HepG2 (cell line): ENCODE measurements around the gene RPL18. TPM values are rescaled to one million over a fixed set of nuclear protein-coding genes. Genes with fewer than 3 reads are reported as not detected.

Source experiments
- DR1 ChIP-seq: sonication (generic); formaldehyde crosslinking; IDR thresholded peaks from 2 replicates; pipeline ENCODE4 v1.8.0; 2021; ENCODE audit warnings: mild to moderate bottlenecking, missing genetic modification reagents, inconsistent platforms
- DZIP1 ChIP-seq: sonication (generic); formaldehyde crosslinking; IDR thresholded peaks from 2 replicates; pipeline ENCODE4 v1.5.0; 2020; ENCODE audit warnings: mild to moderate bottlenecking, missing genetic modification reagents
- FIP1L1 ChIP-seq: fragments of 200-400 bp; formaldehyde crosslinking; IDR thresholded peaks from 2 replicates; pipeline ENCODE4 v1.6.1; 2018; ENCODE audit warnings: low read depth, mild to moderate bottlenecking, low read length, moderate library complexity, borderline replicate concordance; ENCODE audit not compliant: insufficient read depth
- HNF4G ChIP-seq, 2 experiments: sonication (generic) in 1 of 2; formaldehyde crosslinking in 1 of 2; IDR thresholded peaks; 2 replicates each; pipeline versions ENCODE4 v1.4.0 to v1.6.1; 2011 to 2020; ENCODE audit warnings: borderline replicate concordance in 2 of 2, low read depth in 2 of 2, mild to moderate bottlenecking in 2 of 2, low read length in 1 of 2, missing genetic modification reagents in 1 of 2, moderate library complexity in 1 of 2
- KDM6A ChIP-seq: IDR thresholded peaks from 2 replicates; pipeline ENCODE4 v1.6.1; 2016; ENCODE audit warnings: low read depth
- MLXIP ChIP-seq: sonication (generic); formaldehyde crosslinking; IDR thresholded peaks from 2 replicates; pipeline ENCODE4 v1.9.0; 2021; ENCODE audit warnings: missing genetic modification reagents, borderline replicate concordance
- MTERF4 ChIP-seq: sonication (generic); formaldehyde crosslinking; IDR thresholded peaks from 2 replicates; pipeline ENCODE4 v1.8.0; 2023; ENCODE audit warnings: mild to moderate bottlenecking, missing genetic modification reagents
- MXD4 ChIP-seq: IDR thresholded peaks from 2 replicates; pipeline ENCODE4 v1.6.1; 2016; ENCODE audit warnings: mild to moderate bottlenecking, missing biosample characterization, missing genetic modification reagents
- NFATC3 ChIP-seq: sonication (generic); formaldehyde crosslinking; IDR thresholded peaks from 2 replicates; pipeline ENCODE4 v1.5.1; 2020; ENCODE audit warnings: mild to moderate bottlenecking, missing genetic modification reagents
- NFIC ChIP-seq: IDR thresholded peaks from 2 replicates; pipeline ENCODE4 v1.6.1; 2012; ENCODE audit warnings: mild to moderate bottlenecking, low read length, inconsistent platforms
- ONECUT2 ChIP-seq: sonication (generic); formaldehyde crosslinking; IDR thresholded peaks from 2 replicates; pipeline ENCODE4 v1.4.0; 2020; ENCODE audit warnings: missing genetic modification reagents
- THAP8 ChIP-seq: sonication (generic); formaldehyde crosslinking; IDR thresholded peaks from 2 replicates; pipeline ENCODE4 v1.5.1; 2020; ENCODE audit warnings: missing genetic modification reagents, mild to moderate bottlenecking, borderline replicate concordance
- ZFP36L2 ChIP-seq: sonication (generic); formaldehyde crosslinking; IDR thresholded peaks from 2 replicates; pipeline ENCODE4 v1.4.0; 2020; ENCODE audit warnings: missing genetic modification reagents
- ZNF670 ChIP-seq: sonication (generic); formaldehyde crosslinking; IDR thresholded peaks from 2 replicates; pipeline ENCODE4 v1.8.0; 2022; ENCODE audit warnings: mild to moderate bottlenecking, missing genetic modification reagents, borderline replicate concordance
- ZNF704 ChIP-seq: sonication (generic); formaldehyde crosslinking; IDR thresholded peaks from 2 replicates; pipeline ENCODE4 v1.8.1; 2023; ENCODE audit warnings: mild to moderate bottlenecking, inconsistent platforms, moderate library complexity, missing genetic modification reagents, borderline replicate concordance
- polyA plus RNA-seq, 8 experiments: library from polyadenylated mRNA; depleted of rRNA in 3 of 8; stranded (reverse) in 7 of 8; unstranded in 1 of 8; fragments of >200 nt; fragmentation: Illumina TruSeq in 4 of 8; extraction: Trizol in 4 of 8; gene quantifications; 2 replicates each; pipeline versions ENCODE4 v1.2.1 to v1.2.3, GENCODE V29; 2011 to 2016; ENCODE audit warnings: low read depth in 4 of 8, missing spikeins in 1 of 8, mixed read lengths in 1 of 8; ENCODE audit not compliant: insufficient read depth in 1 of 8
- total RNA-seq, 5 experiments: library from RNA; depleted of rRNA; stranded (reverse); fragments of >200 nt; fragmentation: Illumina TruSeq; extraction: Trizol; gene quantifications; 2 replicates each; pipeline ENCODE4 v1.2.3, GENCODE V29; 2016; ENCODE audit warnings: low read depth in 1 of 5
- TF ChIP-seq, protein P1 (sequence below): sonication (generic); formaldehyde crosslinking; IDR thresholded peaks from 2 replicates; pipeline ENCODE4 v1.9.0; 2021; ENCODE audit warnings: missing genetic modification reagents, borderline replicate concordance
- TF ChIP-seq, protein P2 (sequence below): IDR thresholded peaks from 2 replicates; pipeline ENCODE4 v1.6.1; 2012; ENCODE audit warnings: inconsistent platforms

RPL18 gene
- total and polyA plus RNA-seq, 2 of the 13 experiments (the other 11 are each of a cell fraction or from before 2014, with no cell fraction given) = 1,485 to 1,639 TPM

DNA sequence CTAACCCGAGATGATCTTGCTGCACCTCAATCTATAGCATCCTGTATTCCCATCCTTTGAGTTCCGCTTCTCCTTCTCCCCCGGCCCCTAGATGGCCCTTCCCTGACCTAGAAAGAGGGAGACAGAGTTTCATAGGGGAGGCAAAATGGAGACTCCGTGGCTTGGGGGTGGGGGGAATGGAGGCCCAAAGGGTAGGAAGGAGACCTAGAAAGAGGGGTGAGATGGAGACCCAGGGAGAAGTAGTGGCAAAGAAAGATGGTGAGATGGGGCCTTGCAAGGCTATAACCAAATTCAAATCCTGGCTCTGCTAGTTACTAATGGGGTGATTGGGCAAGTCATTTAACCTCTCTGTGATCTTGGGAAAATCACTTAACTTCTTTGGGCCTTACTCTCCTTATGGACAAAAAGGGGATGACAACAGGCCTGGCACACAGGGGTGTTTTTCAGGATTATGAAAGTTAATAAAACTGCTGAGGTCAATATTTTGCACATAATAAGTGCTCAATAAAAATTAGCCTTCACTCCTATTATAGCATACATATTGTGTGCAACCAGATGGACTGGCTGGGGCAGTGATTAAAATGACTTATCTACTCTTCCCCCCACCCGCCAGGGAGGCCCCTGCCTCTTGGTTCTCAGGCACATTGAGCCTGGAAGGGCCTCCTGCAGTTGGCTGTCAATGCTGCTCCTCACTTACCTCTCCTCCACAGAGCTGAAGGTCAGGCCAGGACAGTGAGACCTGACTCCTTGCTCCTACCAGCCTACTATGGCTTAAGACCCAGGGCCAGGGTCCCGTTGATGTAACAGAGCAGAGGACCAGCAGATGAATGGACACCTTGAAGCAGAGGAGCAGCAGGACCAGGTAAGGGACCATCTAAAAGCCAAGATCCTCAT lies 961 bp upstream of the RPL18 start (continued):
- TF ChIP-seq ONECUT2 (CRISPR knock-in tag) (0 out of 2 replicates have a peak, but pooled peaks have one; percentile 11), FIP1L1 (no peak), ZFP36L2 (CRISPR knock-in tag) (no peak), MLXIP (CRISPR knock-in tag) (no peak), NFIC (no peak), KDM6A (CRISPR knock-in tag) (peak; percentile 26; the same call in 1 of the 2 replicates), ZNF704 (CRISPR knock-in tag) (0 out of 2 replicates have a peak, but pooled peaks have one; percentile 41), MTERF4 (CRISPR knock-in tag) (peak; percentile 8; the same call in 1 of the 2 replicates), MXD4 (CRISPR knock-in tag) (no peak), DZIP1 (CRISPR knock-in tag) (no peak), THAP8 (CRISPR knock-in tag) (no peak), NFATC3 (CRISPR knock-in tag) (no peak), HNF4G (IDR thresholded peaks at IDR 0.05; ENCODE audit: borderline replicate concordance, low read depth, low read length) (no peak), HNF4G (CRISPR knock-in tag; IDR thresholded peaks at IDR 0.05; ENCODE audit: borderline replicate concordance, low read depth) (no peak), ZNF670 (no peak), DR1 (CRISPR knock-in tag) (no peak)
- TF ChIP-seq, protein P1, sequence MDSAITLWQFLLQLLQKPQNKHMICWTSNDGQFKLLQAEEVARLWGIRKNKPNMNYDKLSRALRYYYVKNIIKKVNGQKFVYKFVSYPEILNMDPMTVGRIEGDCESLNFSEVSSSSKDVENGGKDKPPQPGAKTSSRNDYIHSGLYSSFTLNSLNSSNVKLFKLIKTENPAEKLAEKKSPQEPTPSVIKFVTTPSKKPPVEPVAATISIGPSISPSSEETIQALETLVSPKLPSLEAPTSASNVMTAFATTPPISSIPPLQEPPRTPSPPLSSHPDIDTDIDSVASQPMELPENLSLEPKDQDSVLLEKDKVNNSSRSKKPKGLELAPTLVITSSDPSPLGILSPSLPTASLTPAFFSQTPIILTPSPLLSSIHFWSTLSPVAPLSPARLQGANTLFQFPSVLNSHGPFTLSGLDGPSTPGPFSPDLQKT (CRISPR knock-in tag) = no peak
- TF ChIP-seq, protein P2, sequence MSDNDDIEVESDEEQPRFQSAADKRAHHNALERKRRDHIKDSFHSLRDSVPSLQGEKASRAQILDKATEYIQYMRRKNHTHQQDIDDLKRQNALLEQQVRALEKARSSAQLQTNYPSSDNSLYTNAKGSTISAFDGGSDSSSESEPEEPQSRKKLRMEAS = no peak
